Spleen (tissue), 11 donors: ENCODE measurements around the gene PPP1CA. TPM values are rescaled to one million over a fixed set of nuclear protein-coding genes. Genes with fewer than 3 reads are reported as not detected.

Experiments used
- DNase-seq: peaks from one replicate; pipeline ENCODE4 v3.0.0-alpha.2; 2020
- H3K27ac ChIP-seq, 8 donors: fragments of 200-600 bp; sonication (generic) in 7 of 8; 1 replicate in 4 of 8; 2 replicates in 4 of 8; pipeline versions ENCODE4 v1.5.0 to v1.8.0; 2016 to 2021; ENCODE audit warnings: inconsistent platforms in 4 of 8, mild to moderate bottlenecking in 4 of 8, moderate library complexity in 1 of 8
- H3K27me3 ChIP-seq, 7 donors: fragments of 200-600 bp; sonication (generic) in 6 of 7; replicated peaks in 1 of 7; 1 replicate in 4 of 7; 2 replicates in 3 of 7; pipeline versions ENCODE4 v1.5.0 to v1.8.0; 2016 to 2021; ENCODE audit warnings: inconsistent platforms in 3 of 7, mild to moderate bottlenecking in 1 of 7
- H3K36me3 ChIP-seq, 6 donors: fragments of 200-600 bp; sonication (generic) in 5 of 6; 1 replicate in 4 of 6; 2 replicates in 2 of 6; pipeline versions ENCODE4 v1.5.0 to v1.8.0; 2016 to 2021; ENCODE audit warnings: inconsistent platforms in 2 of 6
- H3K4me1 ChIP-seq, 6 donors: fragments of 200-600 bp; sonication (generic) in 5 of 6; 1 replicate in 3 of 6; 2 replicates in 3 of 6; pipeline versions ENCODE4 v1.5.0 to v1.8.0; 2016 to 2021; ENCODE audit warnings: inconsistent platforms in 3 of 6
- H3K4me3 ChIP-seq, 8 donors: fragments of 200-600 bp; sonication (generic) in 7 of 8; 1 replicate in 4 of 8; 2 replicates in 4 of 8; pipeline versions ENCODE4 v1.5.0 to v1.8.0; 2016 to 2021; ENCODE audit warnings: inconsistent platforms in 4 of 8, mild to moderate bottlenecking in 4 of 8, moderate library complexity in 2 of 8
- H3K9me3 ChIP-seq, 8 donors: fragments of 200-600 bp; sonication (generic) in 7 of 8; 1 replicate in 4 of 8; 2 replicates in 4 of 8; pipeline versions ENCODE4 v1.5.0 to v1.8.0; 2016 to 2021; ENCODE audit warnings: inconsistent platforms in 4 of 8
- CTCF ChIP-seq, 11 experiments: fragments of 200-600 bp in 7 of 11; fragments of 450-650 bp in 4 of 11; sonication (generic) in 4 of 11; IDR thresholded peaks in 8 of 11; conservative IDR thresholded peaks in 3 of 11; 1 replicate in 7 of 11; 2 replicates in 4 of 11; pipeline versions ENCODE4 v1.4.0 to v1.8.0; 2016 to 2021; ENCODE audit warnings: antibody characterized with exemption in 11 of 11, inconsistent platforms in 4 of 11, mild to moderate bottlenecking in 1 of 11
- POLR2A ChIP-seq, 3 donors: fragments of 450-650 bp; IDR thresholded peaks; one replicate each; pipeline ENCODE4 v1.5.1; 2017; ENCODE audit warnings: antibody characterized with exemption in 3 of 3, mild to moderate bottlenecking in 1 of 3
- POLR2AphosphoS5 ChIP-seq, 3 donors: sonication (generic); formaldehyde crosslinking; IDR thresholded peaks; one replicate each; pipeline ENCODE4 v1.5.1; 2017; ENCODE audit warnings: antibody characterized with exemption in 3 of 3
- WGBS, 5 donors: extraction: QIAGEN DNeasy Blood & Tissue Kit in 3 of 5; methylation state at CpG; one replicate each; pipeline versions ENCODE4 v1.1.5 to v1.1.7; 2013 to 2018; 5-methylcytosine and 5-hydroxymethylcytosine counted together
- intact Hi-C: fragments of 100-400 bp; cut with DNase I; formaldehyde crosslinking; loops from one replicate; pipeline ENCODE4 v1.15.0; 2023; ENCODE audit warnings: low total_unique reads
- polyA plus RNA-seq, 3 donors: library from polyadenylated mRNA; stranded (reverse); fragments of 200-250 nt; gene quantifications; one replicate each; pipeline ENCODE4 v1.2.1, GENCODE V29; 2013
- total RNA-seq, 7 donors: library from RNA; depleted of rRNA in 3 of 7; stranded (reverse); fragments of >200 nt in 3 of 7; fragmentation: NEBNext Ultra II Directional in 4 of 7; extraction: Animal tissue kit (Norgen Biotek cat#: 25700) in 4 of 7; gene quantifications; one replicate each; pipeline versions ENCODE4 v1.1.0 to v1.2.1, GENCODE V29; 2016 to 2021
- donor health status: healthy with polysubstance abuse.
- donor health status: DM: no; HTN: no; CAD: no; lungs with moderate emphysema.
- donor health status: DM: no; HTN: no; CAD: no.
- donor health status: Bipolar disorder and iron deficiency.
- donor health status: healthy.
- donor health status: DM: no; HTN: no; CAD: no.
- donor health status: DM: yes; HTN: yes; CAD: no.

Gene PPP1CA
- total and polyA plus RNA-seq, 10 donors, result 147 to 207 (median 158) TPM

- Histone ChIP-seq H3K27me3 (no peaks in the 10 kb centered on the region), H3K27ac (no peak overlapping the region), H3K4me3 (no peak overlapping the region), H3K36me3 (no peaks in the 10 kb centered on the region), H3K9me3 (no peaks in the 10 kb centered on the region), H3K4me1 (peaks cover 12 to 45% (median 25%) of the 10 kb centered on the region in 6 donors)
- intact Hi-C loops, result loop anchor here (10.0 kb wide), 1 partner anchor 132 kb away; no protein-coding TSS in a partner anchor
- WGBS, 5 donors, result 20 to 46% (median 32%) methylated on average over 9 of the region's 9 CpGs
- TF ChIP-seq POLR2AphosphoS5 (IDR thresholded peaks at IDR 0.05), result no peak
- TF ChIP-seq POLR2A (IDR thresholded peaks at IDR 0.05), result no peak
- no peak for TF ChIP-seq CTCF (IDR thresholded peaks at IDR 0.05 in 8 of 11, conservative IDR thresholded peaks at IDR 0.05 in 3 of 11)
- no peak for DNase-seq
Observed at GRCh38 chr11:67387069-67387468, 14.6 kb downstream of the PPP1CA start.

- H3K36me3 ChIP-seq, result no peaks in the 10 kb centered on the region
- intact Hi-C loops, result loop anchor here (5.0 to 10.0 kb wide), 2 partner anchors 38 to 130 kb away; no protein-coding TSS in a partner anchor
- no peaks in the 10 kb centered on the region for H3K9me3 ChIP-seq
- H3K4me1 ChIP-seq, result peaks cover 8 to 48% (median 26%) of the 10 kb centered on the region in 6 donors
- no peak for DNase-seq
- no peaks in the 10 kb centered on the region for H3K27me3 ChIP-seq
- H3K27ac ChIP-seq, result no peak overlapping the region
- no peak overlapping the region for H3K4me3 ChIP-seq
- WGBS, 5 donors, result 82 to 97% (median 91%) methylated on average over 3 of the region's 3 CpGs
- no peak for TF ChIP-seq POLR2A (IDR thresholded peaks at IDR 0.05)
Observed at GRCh38 chr11:67384851-67385366, 16.7 kb downstream of the PPP1CA start.

- peak overlapping the region in 3 of 8 donors; percentile 12 to 87 (median 82) for H3K27ac ChIP-seq
- no peaks in the 10 kb centered on the region for H3K36me3 ChIP-seq
- intact Hi-C loops, result loop anchor here (5.0 to 10.0 kb wide), 2 partner anchors 35 to 128 kb away; no protein-coding TSS in a partner anchor
- DNase-seq, result peak; percentile 94
- no peaks in the 10 kb centered on the region for H3K9me3 ChIP-seq
- H3K27me3 ChIP-seq, result no peaks in the 10 kb centered on the region
- no peak overlapping the region for H3K4me3 ChIP-seq
- no peak for TF ChIP-seq POLR2A (IDR thresholded peaks at IDR 0.05)
- peak in 2 of 3 donors; percentile 15 to 52 for TF ChIP-seq POLR2AphosphoS5 (IDR thresholded peaks at IDR 0.05)
- TF ChIP-seq CTCF (IDR thresholded peaks at IDR 0.05 in 8 of 11, conservative IDR thresholded peaks at IDR 0.05 in 3 of 11), result peak; percentile 95 to 98 (median 97)
- WGBS, 5 donors, result 45 to 49% (median 45%) methylated on average over 16 of the region's 16 CpGs
- peaks cover 8 to 49% (median 25%) of the 10 kb centered on the region in 6 donors for H3K4me1 ChIP-seq
Observed at GRCh38 chr11:67382276-67383136, 19.2 kb downstream of the PPP1CA start.

- no peaks in the 10 kb centered on the region for H3K36me3 ChIP-seq
- no peaks in the 10 kb centered on the region for H3K9me3 ChIP-seq
- H3K27me3 ChIP-seq, result no peaks in the 10 kb centered on the region
- H3K4me3 ChIP-seq, result peak overlapping the region in 1 of 8 donors; percentile 32
- WGBS, 5 donors, result 42 to 59% (median 52%) methylated on average over 12 to 13 of the region's 13 CpGs
- intact Hi-C loops, result loop anchor here (5.0 to 10.0 kb wide), 2 partner anchors 34 to 127 kb away; no protein-coding TSS in a partner anchor
- no peak for DNase-seq
- TF ChIP-seq POLR2A (IDR thresholded peaks at IDR 0.05) (no peak), POLR2AphosphoS5 (IDR thresholded peaks at IDR 0.05) (peak in 1 of 3 donors; percentile 23), CTCF (IDR thresholded peaks at IDR 0.05 in 8 of 11, conservative IDR thresholded peaks at IDR 0.05 in 3 of 11) (peak in 2 of 11 experiments; percentile 17 to 23)
- H3K4me1 ChIP-seq, result peaks cover 8 to 43% (median 25%) of the 10 kb centered on the region in 6 donors
- peak overlapping the region; percentile 57 to 89 (median 80) for H3K27ac ChIP-seq
Observed at GRCh38 chr11:67381244-67381972, 20.2 kb downstream of the PPP1CA start.
